A673 (cell line): Measurements from ENCODE around the gene NKX6-2. TPM values are rescaled to one million over a fixed set of nuclear protein-coding genes. Genes with fewer than 3 reads are reported as not detected.

Source experiments
- BruUV-seq: library from RNA; stranded (reverse); fragments of 400-500 nt; replicated peaks from 2 replicates; lab custom pipeline; 2021; lab: Mats Ljungman, UMichigan
- CTCF ChIA-PET: fragments of 300-600 bp; sonication (Branson Sonifier 250); formaldehyde crosslinking; loops from one replicate; lab custom pipeline; 2022; ENCODE audit warnings: antibody characterized with exemption; lab: Charles Lee
- POLR2A ChIA-PET: fragments of 300-600 bp; sonication (Branson Sonifier 250); formaldehyde crosslinking; loops from one replicate; lab custom pipeline; 2022; ENCODE audit warnings: antibody characterized with exemption; ENCODE audit not compliant: low non-redundant PET; lab: Charles Lee
- DNase-seq: peaks from one replicate; pipeline ENCODE4 v3.0.0-alpha.2; 2015; ENCODE audit warnings: low spot score
- H3K27ac ChIP-seq: fragments of 200-600 bp; sonication (generic); 2 replicates; pipeline ENCODE4 v1.5.1; 2016; ENCODE audit warnings: mixed run types, low read depth, mild to moderate bottlenecking, mixed read lengths, antibody characterized with exemption, low read length; ENCODE audit not compliant: poor library complexity, severe bottlenecking
- H3K27me3 ChIP-seq: fragments of 200-600 bp; sonication (generic); replicated peaks from 2 replicates; pipeline ENCODE4 v1.6.1; 2017; ENCODE audit warnings: mixed run types, low read depth, mild to moderate bottlenecking, mixed read lengths, antibody characterized with exemption, low read length; ENCODE audit not compliant: insufficient read depth, poor library complexity
- H3K36me3 ChIP-seq: fragments of 200-600 bp; sonication (generic); 2 replicates; pipeline ENCODE4 v1.6.1; 2016; ENCODE audit warnings: mixed run types, mild to moderate bottlenecking, mixed read lengths, antibody characterized with exemption, low read length; ENCODE audit not compliant: insufficient read depth, poor library complexity, severe bottlenecking
- H3K4me1 ChIP-seq: fragments of 200-600 bp; sonication (generic); 2 replicates; pipeline ENCODE4 v1.6.1; 2017; ENCODE audit warnings: mixed run types, mild to moderate bottlenecking, mixed read lengths, antibody characterized with exemption, low read length; ENCODE audit not compliant: insufficient read depth, poor library complexity, severe bottlenecking
- H3K4me3 ChIP-seq: fragments of 200-600 bp; sonication (generic); 2 replicates; pipeline ENCODE4 v1.5.1; 2016; ENCODE audit warnings: low read depth, mixed run types, mild to moderate bottlenecking, mixed read lengths, low read length; ENCODE audit not compliant: poor library complexity, severe bottlenecking
- H3K9me3 ChIP-seq: fragments of 200-600 bp; sonication (generic); 2 replicates; pipeline ENCODE4 v1.6.1; 2016; ENCODE audit warnings: mixed run types, low read depth, mild to moderate bottlenecking, mixed read lengths, antibody characterized with exemption, low read length; ENCODE audit not compliant: poor library complexity, severe bottlenecking
- CTCF ChIP-seq: fragments of 300-800, 200-600 bp; sonication (generic); conservative IDR thresholded peaks from 2 replicates; pipeline ENCODE4 v1.5.1; 2017; ENCODE audit warnings: low read depth, mild to moderate bottlenecking, antibody characterized with exemption, low read length, moderate library complexity, mixed read lengths
- EZH2 ChIP-seq: fragments of 200-600 bp; sonication (generic); IDR thresholded peaks from 2 replicates; pipeline ENCODE4 v1.6.1; 2017; ENCODE audit warnings: borderline replicate concordance, low read depth, mild to moderate bottlenecking, mixed read lengths, antibody characterized with exemption, low read length; ENCODE audit not compliant: poor library complexity, severe bottlenecking
- intact Hi-C: fragments of 100-400 bp; cut with micrococcal nuclease; formaldehyde crosslinking; loops from one replicate; pipeline ENCODE4 v1.10.0; 2022; ENCODE audit not compliant: unreplicated experiment
- total RNA-seq: library from RNA; stranded (reverse); gene quantifications from 2 replicates; pipeline ENCODE4 v1.2.3, GENCODE V29; 2021

The NKX6-2 gene
- total RNA-seq, 1 experiment from 2014 or later = not detected

- ChIA-PET POLR2A (no interaction called here), CTCF (no interaction called here)
- DNase-seq = no peak
- TF ChIP-seq EZH2 = no peak
- no peak for TF ChIP-seq CTCF
- no peak overlapping the region for H3K4me3 ChIP-seq
- no peaks in the 10 kb centered on the region for H3K9me3 ChIP-seq
- no peaks in the 10 kb centered on the region for H3K27me3 ChIP-seq
- no peaks in the 10 kb centered on the region for H3K36me3 ChIP-seq
- no TSS peak for BruUV-seq
- H3K4me1 ChIP-seq = no peaks in the 10 kb centered on the region
- no peak overlapping the region for H3K27ac ChIP-seq
- intact Hi-C loops = no loop called here
Observed at GRCh38 chr10:132761395-132762060, 24.4 kb downstream of the NKX6-2 start.

GRCh38 chr10:132758865-132759264, 27.1 kb downstream of the NKX6-2 start:
- Histone ChIP-seq H3K27ac (no peak overlapping the region), H3K4me3 (no peak overlapping the region), H3K9me3 (no peaks in the 10 kb centered on the region), H3K4me1 (no peaks in the 10 kb centered on the region), H3K36me3 (no peaks in the 10 kb centered on the region), H3K27me3 (no peaks in the 10 kb centered on the region)
- intact Hi-C loops = no loop called here
- BruUV-seq = no TSS peak
- DNase-seq = no peak
- POLR2A ChIA-PET = no interaction called here
- TF ChIP-seq EZH2 = no peak
- TF ChIP-seq CTCF = no peak
- CTCF ChIA-PET = no interaction called here

GRCh38 chr10:132757171-132757570, 28.8 kb downstream of the NKX6-2 start:
- BruUV-seq = no TSS peak
- Histone ChIP-seq H3K9me3 (no peaks in the 10 kb centered on the region), H3K27ac (no peak overlapping the region), H3K36me3 (no peaks in the 10 kb centered on the region), H3K4me3 (no peak overlapping the region), H3K27me3 (no peaks in the 10 kb centered on the region), H3K4me1 (no peaks in the 10 kb centered on the region)
- ChIA-PET CTCF (no interaction called here), POLR2A (no interaction called here)
- no peak for TF ChIP-seq CTCF
- no peak for TF ChIP-seq EZH2
- no peak for DNase-seq
- intact Hi-C loops = no loop called here
